Adrenal gland (tissue), 5 donors: Measurements from ENCODE around the gene SORCS3.

ENCODE experiments used
- POLR2A ChIP-seq, 2 donors: fragments of 450-650 bp; IDR thresholded peaks; one replicate each; pipeline ENCODE4 v1.6.1; 2017; ENCODE audit warnings: antibody characterized with exemption in 2 of 2, mild to moderate bottlenecking in 2 of 2, moderate library complexity in 1 of 2
- TF ChIP-seq, protein P1 (sequence below), 6 experiments: fragments of 450-650 bp in 4 of 6; fragments of 200-600 bp in 2 of 6; sonication (generic) in 1 of 6; IDR thresholded peaks; 1 replicate in 5 of 6; 2 replicates in 1 of 6; pipeline versions ENCODE4 v1.5.1 to v1.8.0; 2016 to 2021; ENCODE audit warnings: antibody characterized with exemption in 6 of 6, mild to moderate bottlenecking in 2 of 6, moderate library complexity in 1 of 6
- donor health status: DM: no; HTN: no; CAD: no.

DNA sequence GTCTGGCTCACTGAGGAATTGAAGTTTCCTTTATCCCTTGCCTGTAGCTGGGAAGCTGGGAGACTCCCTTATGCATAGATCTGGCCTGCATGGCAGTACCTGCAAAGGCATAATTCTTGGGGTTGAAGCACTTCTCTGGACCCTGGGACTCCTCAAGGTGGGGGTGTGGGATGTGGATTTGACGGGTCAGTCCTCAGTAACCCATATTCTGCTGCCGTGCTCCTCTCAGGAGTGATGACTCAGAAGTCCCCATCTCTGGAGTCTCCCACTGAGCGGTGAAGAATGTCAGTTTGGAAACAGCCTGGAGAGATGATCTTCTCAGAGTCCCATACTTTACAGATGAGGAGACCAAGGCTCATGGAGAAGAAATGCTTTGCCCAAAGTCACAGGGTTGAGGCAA, 49.0 kb downstream of the SORCS3 start:
- TF ChIP-seq, protein P1, sequence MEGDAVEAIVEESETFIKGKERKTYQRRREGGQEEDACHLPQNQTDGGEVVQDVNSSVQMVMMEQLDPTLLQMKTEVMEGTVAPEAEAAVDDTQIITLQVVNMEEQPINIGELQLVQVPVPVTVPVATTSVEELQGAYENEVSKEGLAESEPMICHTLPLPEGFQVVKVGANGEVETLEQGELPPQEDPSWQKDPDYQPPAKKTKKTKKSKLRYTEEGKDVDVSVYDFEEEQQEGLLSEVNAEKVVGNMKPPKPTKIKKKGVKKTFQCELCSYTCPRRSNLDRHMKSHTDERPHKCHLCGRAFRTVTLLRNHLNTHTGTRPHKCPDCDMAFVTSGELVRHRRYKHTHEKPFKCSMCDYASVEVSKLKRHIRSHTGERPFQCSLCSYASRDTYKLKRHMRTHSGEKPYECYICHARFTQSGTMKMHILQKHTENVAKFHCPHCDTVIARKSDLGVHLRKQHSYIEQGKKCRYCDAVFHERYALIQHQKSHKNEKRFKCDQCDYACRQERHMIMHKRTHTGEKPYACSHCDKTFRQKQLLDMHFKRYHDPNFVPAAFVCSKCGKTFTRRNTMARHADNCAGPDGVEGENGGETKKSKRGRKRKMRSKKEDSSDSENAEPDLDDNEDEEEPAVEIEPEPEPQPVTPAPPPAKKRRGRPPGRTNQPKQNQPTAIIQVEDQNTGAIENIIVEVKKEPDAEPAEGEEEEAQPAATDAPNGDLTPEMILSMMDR (IDR thresholded peaks at IDR 0.05), result no peak
- TF ChIP-seq POLR2A (IDR thresholded peaks at IDR 0.05), result no peak
